H9 (cell line): Measurements from ENCODE around the gene IFFO2. TPM values are rescaled to one million over a fixed set of nuclear protein-coding genes. Genes with fewer than 3 reads are reported as not detected.
A peak's percentile ranks its signal among the peaks of the same experiment; 100 is the strongest.

Experiments
- DNase-seq: peaks from one replicate; pipeline ENCODE4 v3.0.0-alpha.2; 2017
- H2AFZ ChIP-seq: one replicate; pipeline ENCODE4 v1.6.1; 2013; ENCODE audit warnings: mild to moderate bottlenecking, low read length, control low read depth, moderate library complexity
- H2AK5ac ChIP-seq: 2 replicates; pipeline ENCODE4 v1.6.1; 2013; ENCODE audit warnings: low read length, control low read depth, mixed read lengths; ENCODE audit not compliant: insufficient read length
- H2BK120ac ChIP-seq: one replicate; pipeline ENCODE4 v1.6.1; 2013; ENCODE audit warnings: low read depth, mild to moderate bottlenecking, low read length, control low read depth, inconsistent platforms; ENCODE audit not compliant: poor library complexity, severe bottlenecking
- H2BK12ac ChIP-seq: 2 replicates; pipeline ENCODE4 v1.6.1; 2013; ENCODE audit warnings: low read length, control low read depth, mixed read lengths, low read depth; ENCODE audit not compliant: insufficient read length
- H2BK15ac ChIP-seq: 2 replicates; pipeline ENCODE4 v1.6.1; 2013; ENCODE audit warnings: low read depth, low read length, control low read depth
- H2BK20ac ChIP-seq: one replicate; pipeline ENCODE4 v1.6.1; 2013; ENCODE audit warnings: low read depth, mild to moderate bottlenecking, low read length, control low read depth, inconsistent platforms; ENCODE audit not compliant: poor library complexity, severe bottlenecking
- H2BK5ac ChIP-seq: 2 replicates; pipeline ENCODE4 v1.6.1; 2013; ENCODE audit warnings: low read length, control low read depth, mixed read lengths; ENCODE audit not compliant: insufficient read length
- H3K14ac ChIP-seq: 2 replicates; pipeline ENCODE4 v1.6.1; 2013; ENCODE audit warnings: low read length, control low read depth; ENCODE audit not compliant: insufficient read depth
- H3K18ac ChIP-seq: 2 replicates; pipeline ENCODE4 v1.6.1; 2013; ENCODE audit warnings: low read depth, mild to moderate bottlenecking, mixed read lengths, low read length, control low read depth; ENCODE audit not compliant: insufficient read length
- H3K23ac ChIP-seq: 2 replicates; pipeline ENCODE4 v1.6.1; 2013; ENCODE audit warnings: low read length, control low read depth, mixed read lengths, low read depth; ENCODE audit not compliant: insufficient read length
- H3K23me2 ChIP-seq: 2 replicates; pipeline ENCODE4 v1.6.1; 2013; ENCODE audit warnings: low read depth, mild to moderate bottlenecking, mixed read lengths, low read length, control low read depth; ENCODE audit not compliant: insufficient read length, poor library complexity, severe bottlenecking
- H3K27ac ChIP-seq: 2 replicates; pipeline ENCODE4 v1.5.1; 2013; ENCODE audit warnings: low read length, control low read depth, mixed read lengths, low read depth; ENCODE audit not compliant: insufficient read length
- H3K27me3 ChIP-seq: 2 replicates; pipeline ENCODE4 v1.6.1; 2013; ENCODE audit warnings: low read length, control low read depth, inconsistent platforms; ENCODE audit not compliant: insufficient read depth
- H3K4ac ChIP-seq: 2 replicates; pipeline ENCODE4 v1.6.1; 2013; ENCODE audit warnings: low read depth, mild to moderate bottlenecking, control low read depth, inconsistent platforms, low read length, moderate library complexity
- H3K4me1 ChIP-seq: 2 replicates; pipeline ENCODE4 v1.6.1; 2013; ENCODE audit warnings: low read length, control low read depth, inconsistent platforms; ENCODE audit not compliant: insufficient read depth
- H3K4me2 ChIP-seq: 2 replicates; pipeline ENCODE4 v1.6.1; 2013; ENCODE audit warnings: low read length, control low read depth, mixed read lengths; ENCODE audit not compliant: insufficient read length, insufficient read depth
- H3K56ac ChIP-seq: 2 replicates; pipeline ENCODE4 v1.6.1; 2013; ENCODE audit warnings: low read depth, mild to moderate bottlenecking, mixed read lengths, low read length, control low read depth; ENCODE audit not compliant: insufficient read length
- H3K79me1 ChIP-seq: 2 replicates; pipeline ENCODE4 v1.6.1; 2013; ENCODE audit warnings: low read depth, mild to moderate bottlenecking, moderate library complexity, low read length, control low read depth, inconsistent platforms; ENCODE audit not compliant: insufficient read depth, poor library complexity, severe bottlenecking
- H3K79me2 ChIP-seq: 2 replicates; pipeline ENCODE4 v1.6.1; 2013; ENCODE audit warnings: low read length, control low read depth, inconsistent platforms; ENCODE audit not compliant: insufficient read depth
- H3K9ac ChIP-seq: 2 replicates; pipeline ENCODE4 v1.6.1; 2013; ENCODE audit warnings: low read length, control low read depth, mixed read lengths; ENCODE audit not compliant: insufficient read length; ENCODE audit errors: extremely low read depth
- H3K9me3 ChIP-seq: one replicate; pipeline ENCODE4 v1.6.1; 2013; ENCODE audit warnings: low read depth, low read length, inconsistent platforms; ENCODE audit not compliant: control insufficient read depth
- H3T11ph ChIP-seq: one replicate; pipeline ENCODE4 v1.6.1; 2013; ENCODE audit warnings: mild to moderate bottlenecking, low read length, control low read depth, inconsistent platforms
- H4K20me1 ChIP-seq: one replicate; pipeline ENCODE4 v1.6.1; 2013; ENCODE audit not compliant: control insufficient read depth, insufficient read length, insufficient read depth
- H4K5ac ChIP-seq: 2 replicates; pipeline ENCODE4 v1.6.1; 2013; ENCODE audit warnings: low read depth, mild to moderate bottlenecking, mixed read lengths, low read length, control low read depth; ENCODE audit not compliant: insufficient read length
- H4K8ac ChIP-seq: replicated peaks from 2 replicates; pipeline ENCODE4 v1.6.1; 2013; ENCODE audit warnings: low read length, control low read depth, mixed read lengths, low read depth; ENCODE audit not compliant: insufficient read length
- H4K91ac ChIP-seq: 2 replicates; pipeline ENCODE4 v1.6.1; 2013; ENCODE audit warnings: low read depth, mild to moderate bottlenecking, moderate library complexity, mixed read lengths, low read length, control low read depth; ENCODE audit not compliant: insufficient read length
- H3K27ac Mint-ChIP-seq, 3 experiments: 2 replicates in 2 of 3; 3 replicates in 1 of 3; pipeline ENCODE4 v1.8.0; 2020 to 2021; ENCODE audit warnings: mixed read lengths in 3 of 3, mild to moderate bottlenecking in 1 of 3, moderate library complexity in 1 of 3
- H3K27me3 Mint-ChIP-seq: 2 replicates; pipeline ENCODE4 v1.8.0; 2021; ENCODE audit warnings: low read depth, mild to moderate bottlenecking, moderate library complexity, mixed read lengths
- H3K36me3 Mint-ChIP-seq, 3 experiments: 2 replicates in 2 of 3; 3 replicates in 1 of 3; pipeline ENCODE4 v1.8.0; 2020 to 2021; ENCODE audit warnings: low read depth in 3 of 3, mixed read lengths in 3 of 3; ENCODE audit not compliant: insufficient read depth in 1 of 3
- H3K4me1 Mint-ChIP-seq, 2 experiments: 2 replicates each; pipeline ENCODE4 v1.8.0; 2020; ENCODE audit warnings: mixed read lengths in 2 of 2
- H3K4me3 Mint-ChIP-seq, 2 experiments: 2 replicates in 1 of 2; 3 replicates in 1 of 2; pipeline ENCODE4 v1.8.0; 2020 to 2021; ENCODE audit warnings: mild to moderate bottlenecking in 2 of 2, mixed read lengths in 2 of 2, moderate library complexity in 1 of 2
- H3K9me3 Mint-ChIP-seq, 2 experiments: 2 replicates in 1 of 2; 3 replicates in 1 of 2; pipeline ENCODE4 v1.8.0; 2020; ENCODE audit warnings: mild to moderate bottlenecking in 2 of 2, mixed read lengths in 2 of 2, moderate library complexity in 1 of 2
- CTCF ChIP-seq: fragments of 200-600 bp; sonication (generic); conservative IDR thresholded peaks from 3 replicates; pipeline ENCODE4 v1.8.0; 2021; ENCODE audit warnings: antibody characterized with exemption, mild to moderate bottlenecking
- WGBS: extraction: QIAGEN DNeasy Blood & Tissue Kit; methylation state at CpG from one replicate; pipeline ENCODE4 v1.1.7; 2013; ENCODE audit warnings: missing lambda C conversion rate, low lambda C conversion rate, mixed read lengths; ENCODE audit not compliant: insufficient read length; ENCODE audit errors: extremely low coverage; 5-methylcytosine and 5-hydroxymethylcytosine counted together
- total RNA-seq: library from RNA; stranded (reverse); gene quantifications from 2 replicates; pipeline ENCODE4 v1.2.1, GENCODE V29; 2021

The IFFO2 gene
- total RNA-seq, 1 experiment from 2014 or later, result 3.6 TPM

GRCh38 chr1:18901147-18901951, 55.1 kb downstream of the IFFO2 start:
- Histone ChIP-seq H3K27ac (no peak overlapping the region), H3K9ac (no peak overlapping the region), H3K79me2 (no peaks in the 10 kb centered on the region), H2BK15ac (no peak overlapping the region), H2BK120ac (no peak overlapping the region), H2BK12ac (no peak overlapping the region), H3K23ac (no peak overlapping the region), H3T11ph (no peak overlapping the region), H4K5ac (no peak overlapping the region), H2AK5ac (no peak overlapping the region), H4K20me1 (no peaks in the 10 kb centered on the region), H2BK5ac (no peak overlapping the region), H4K8ac (no peak overlapping the region), H3K56ac (no peak overlapping the region), H3K79me1 (no peaks in the 10 kb centered on the region), H3K4ac (no peak overlapping the region), H3K9me3 (no peaks in the 10 kb centered on the region), H4K91ac (no peak overlapping the region), H3K23me2 (peaks cover 4% of the 10 kb centered on the region), H3K14ac (no peak overlapping the region), H3K4me2 (peak overlapping the region; percentile 61), H2AFZ (no peak overlapping the region), H3K18ac (no peak overlapping the region), H3K27me3 (no peaks in the 10 kb centered on the region), H2BK20ac (no peak overlapping the region), H3K4me1 (no peaks in the 10 kb centered on the region)
- DNase-seq, result no peak
- Mint-ChIP-seq H3K4me3 (peak overlapping the region; percentile 95 to 99), H3K36me3 (peaks cover 0 to 2% (median 0%) of the 10 kb centered on the region in 3 experiments; a peak in 4 of 7 replicates), H3K27ac (no peak overlapping the region; a peak in 2 of 7 replicates), H3K4me1 (peaks cover 12 to 16% of the 10 kb centered on the region in 2 experiments), H3K27me3 (peaks cover 8% of the 10 kb centered on the region; the same call in 1 of the 2 replicates), H3K9me3 (no peaks in the 10 kb centered on the region)
- no CpG with 5 or more reads among the region's 9 CpGs for WGBS
- no peak for TF ChIP-seq CTCF
